Endothelial cell of hepatic sinusoid (primary cell): ENCODE data around the gene GYPA.
"Not testable (repeated sequence)": the region's sequence is repeated elsewhere in the genome, so short reads cannot be mapped to it uniquely, and the experiment has no call there.

ENCODE experiments used
- in situ Hi-C: cut with HindIII; loops from 2 replicates; pipeline ENCODE4 v1.10.0; 2017; ENCODE audit warnings: low sequenced_read_pairs

Gene GYPA

DNA sequence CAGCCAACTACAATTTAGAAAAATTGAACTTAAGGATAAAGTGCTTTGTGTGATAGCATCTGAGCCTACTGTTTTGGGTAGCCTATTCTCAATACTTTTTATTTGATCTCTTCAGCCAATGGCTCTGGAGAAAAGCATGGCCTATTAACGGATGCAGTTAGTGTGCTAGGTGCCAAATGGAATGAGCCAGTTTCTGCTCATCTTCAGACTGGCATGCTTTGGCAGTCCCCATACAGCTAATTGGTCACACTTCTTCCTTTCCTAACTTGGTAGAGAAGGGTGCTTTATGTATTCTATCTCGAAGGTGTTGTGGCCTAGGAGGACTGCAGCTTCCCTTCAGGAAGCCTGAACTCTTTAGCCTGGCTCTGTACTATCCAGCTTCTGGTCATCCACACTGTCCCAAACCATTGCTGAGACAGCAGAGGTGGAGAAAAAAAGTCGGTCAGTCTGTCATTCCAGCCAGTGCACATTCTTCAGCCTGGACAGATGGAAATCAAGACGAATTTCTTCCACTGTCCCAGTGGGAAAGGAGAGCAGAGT is 11.1 kb downstream of the GYPA start:
- in situ Hi-C loops: not testable (repeated sequence)

DNA sequence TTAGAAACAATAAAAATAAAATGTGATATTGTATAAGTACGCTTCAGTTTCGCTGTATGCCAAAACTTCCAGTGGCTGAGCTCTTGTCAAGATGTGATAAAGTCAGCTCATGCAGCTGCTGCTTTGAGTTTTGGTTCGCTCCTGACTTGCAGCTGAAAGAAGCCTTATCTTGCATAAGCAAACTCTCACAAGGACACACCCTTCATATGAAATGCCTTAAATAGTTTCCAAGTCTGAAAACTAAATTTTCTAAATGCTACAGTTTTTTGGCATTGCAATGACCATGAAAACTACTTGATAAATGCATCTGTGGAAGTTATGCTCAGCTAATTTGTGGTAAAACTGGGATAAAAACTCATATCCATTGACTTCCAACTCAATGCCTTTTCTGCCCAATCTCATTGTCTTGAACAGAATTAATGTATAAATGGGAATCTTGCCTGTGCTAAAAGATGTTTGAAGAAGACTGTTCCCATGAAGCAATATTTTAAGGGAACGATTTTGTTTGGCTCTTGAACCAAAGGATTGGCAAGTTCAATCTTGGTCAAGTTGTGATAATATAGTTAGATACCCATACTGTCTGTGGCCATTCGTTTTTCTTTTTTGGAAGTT is 11.7 kb downstream of the GYPA start:
- in situ Hi-C loops: not testable (repeated sequence)

DNA sequence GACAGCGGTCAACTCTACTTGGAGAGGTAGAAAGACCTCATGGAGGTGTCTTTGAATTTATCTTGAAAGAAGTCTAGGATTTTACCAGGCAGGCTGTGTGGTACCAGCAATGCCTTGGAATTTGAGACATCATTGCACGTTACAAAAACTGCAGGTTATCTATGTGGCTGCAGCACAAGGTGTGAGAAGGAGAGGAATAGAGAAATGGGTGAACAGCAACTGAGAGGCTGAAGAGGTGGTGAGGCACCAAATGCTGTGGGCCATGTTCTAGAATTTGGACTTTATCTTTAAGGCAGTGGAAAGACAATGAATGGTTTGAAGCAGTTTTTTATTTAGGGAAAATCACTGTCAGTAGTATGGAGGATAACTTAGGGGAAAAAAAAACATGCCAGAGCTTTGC is 15.4 kb downstream of the GYPA start:
- in situ Hi-C loops: not testable (repeated sequence)

DNA sequence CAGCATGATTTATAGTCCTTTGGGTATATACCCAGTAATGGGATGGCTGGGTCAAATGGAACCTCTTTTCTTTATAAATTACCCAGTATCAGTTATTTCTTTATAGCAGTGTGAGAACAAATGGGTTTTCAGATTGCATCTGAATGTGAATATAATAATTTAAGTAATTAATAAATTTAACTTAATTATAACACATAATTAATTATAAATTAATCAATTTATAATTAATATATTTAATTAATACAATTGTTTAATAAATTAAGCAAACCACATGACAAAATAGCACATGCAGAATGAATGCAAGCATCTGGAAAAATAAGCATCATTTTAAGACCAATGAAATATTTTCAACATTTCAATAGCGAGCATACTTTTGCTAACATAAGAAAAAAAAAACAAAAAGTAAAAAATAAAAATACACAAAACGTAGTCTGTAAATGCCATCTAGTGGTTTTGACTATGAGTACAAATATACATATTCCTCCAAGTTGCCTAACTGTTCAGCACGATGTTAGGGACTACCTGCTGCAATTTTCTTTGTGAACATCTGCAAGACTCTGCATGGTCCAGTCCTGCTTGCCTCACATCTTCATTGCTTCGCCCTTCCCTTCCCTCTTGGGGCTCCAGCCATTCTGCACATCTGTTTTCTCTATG is 16.4 kb downstream of the GYPA start:
- in situ Hi-C loops: not testable (repeated sequence)

DNA sequence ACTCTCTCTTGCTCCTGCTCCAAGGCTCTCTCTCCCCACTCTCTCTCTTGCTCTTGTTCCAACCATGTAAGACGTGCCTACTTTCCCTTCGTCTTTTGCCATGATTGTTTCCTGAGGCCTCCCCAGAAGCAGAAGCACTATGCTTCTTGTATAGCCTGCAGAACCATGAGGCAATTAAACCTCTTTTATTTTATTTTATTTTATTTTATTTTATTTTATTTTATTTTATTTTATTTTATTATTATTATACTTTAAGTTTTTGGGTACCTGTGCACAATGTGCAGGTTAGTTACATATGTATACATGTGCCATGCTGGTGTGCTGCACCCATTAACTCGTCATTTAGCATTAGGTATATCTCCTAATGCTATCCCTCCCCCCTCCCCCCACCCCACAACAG is 17.2 kb downstream of the GYPA start:
- in situ Hi-C loops: not testable (repeated sequence)

DNA sequence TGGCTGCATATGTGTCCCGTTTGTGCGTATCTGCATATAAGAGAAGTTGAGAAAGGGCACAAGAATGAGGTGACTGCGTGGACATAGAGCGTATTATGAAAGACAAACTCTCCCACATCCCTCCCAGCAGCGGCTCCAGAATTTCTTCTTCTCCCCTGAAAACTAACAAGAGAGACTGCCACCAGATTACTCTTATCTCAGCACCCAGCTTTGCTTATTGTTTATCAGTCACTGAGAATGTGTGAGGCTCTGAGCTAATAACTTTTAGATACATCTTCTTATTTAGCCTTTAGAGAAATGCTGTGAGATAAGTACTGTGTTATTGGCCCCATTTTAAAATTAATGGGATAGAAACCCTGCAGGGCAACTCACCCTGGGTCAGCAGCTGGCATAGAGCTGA is 20.8 kb downstream of the GYPA start:
- in situ Hi-C loops: not testable (repeated sequence)

DNA sequence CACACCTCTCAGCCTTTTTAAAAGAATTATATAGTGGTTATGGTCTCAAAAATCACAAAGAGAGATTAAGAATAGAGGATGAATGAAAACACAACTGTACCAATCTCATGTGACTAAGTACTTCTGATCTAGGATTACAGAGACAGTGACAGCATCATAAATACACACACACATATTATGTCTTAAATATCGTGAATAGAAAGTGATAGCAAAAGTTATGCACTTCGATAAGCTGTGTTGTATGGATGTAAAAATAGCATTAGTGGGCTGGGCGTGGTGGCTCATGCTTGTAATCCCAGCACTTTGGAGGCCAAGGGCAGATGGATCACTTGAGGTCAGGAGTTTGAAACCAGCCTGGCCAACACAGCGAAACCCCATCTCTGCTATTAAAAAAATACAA is 25.0 kb downstream of the GYPA start:
- in situ Hi-C loops: no loop called here

DNA sequence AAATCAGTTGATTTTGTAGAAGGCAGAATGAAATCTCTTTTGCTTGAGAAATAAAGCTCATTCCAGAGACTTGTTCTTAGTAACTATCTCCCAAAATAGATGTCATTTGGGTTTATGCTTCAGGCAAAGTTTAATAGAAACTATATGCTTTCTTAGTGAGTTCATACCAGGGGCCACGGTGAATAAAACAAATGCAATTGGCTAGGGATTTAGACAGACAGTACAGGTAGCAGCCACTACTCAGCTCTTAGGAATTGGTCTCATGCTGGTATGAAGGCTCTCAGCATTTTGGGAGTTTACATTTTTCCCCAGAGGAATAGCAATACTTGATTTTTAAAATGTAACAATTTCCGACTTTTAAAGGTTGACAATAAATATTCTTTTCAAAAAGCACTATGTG is 27.0 kb downstream of the GYPA start:
- in situ Hi-C loops: no loop called here

DNA sequence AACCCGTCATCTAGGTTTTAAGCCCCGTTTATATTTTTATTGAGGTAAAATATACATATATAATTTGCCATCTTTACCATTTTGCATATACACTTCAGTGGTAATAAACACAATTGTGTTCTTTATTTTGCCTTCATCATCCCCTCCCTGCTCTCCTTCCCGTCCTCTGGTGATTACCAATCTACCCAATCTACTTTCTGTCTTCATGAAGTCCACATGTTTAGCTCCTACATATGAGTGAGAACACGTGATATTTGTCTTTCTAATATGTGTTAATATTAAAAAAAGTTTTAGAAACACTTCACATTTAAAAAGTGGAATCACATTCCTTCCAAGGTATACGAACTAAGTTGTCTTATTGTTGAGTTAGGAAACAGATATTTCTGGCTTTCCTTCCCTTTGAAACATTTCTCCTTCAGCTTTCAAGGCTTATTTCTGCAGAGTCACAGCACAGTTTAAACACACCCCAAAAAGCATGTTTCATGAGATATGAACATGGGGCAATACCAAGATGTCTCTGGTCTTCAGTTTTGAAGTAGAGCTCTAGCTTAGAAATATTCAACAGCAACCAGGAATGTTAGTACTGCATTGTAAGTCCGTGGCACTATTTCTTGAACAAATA is 35.9 kb downstream of the GYPA start:
- in situ Hi-C loops: no loop called here

DNA sequence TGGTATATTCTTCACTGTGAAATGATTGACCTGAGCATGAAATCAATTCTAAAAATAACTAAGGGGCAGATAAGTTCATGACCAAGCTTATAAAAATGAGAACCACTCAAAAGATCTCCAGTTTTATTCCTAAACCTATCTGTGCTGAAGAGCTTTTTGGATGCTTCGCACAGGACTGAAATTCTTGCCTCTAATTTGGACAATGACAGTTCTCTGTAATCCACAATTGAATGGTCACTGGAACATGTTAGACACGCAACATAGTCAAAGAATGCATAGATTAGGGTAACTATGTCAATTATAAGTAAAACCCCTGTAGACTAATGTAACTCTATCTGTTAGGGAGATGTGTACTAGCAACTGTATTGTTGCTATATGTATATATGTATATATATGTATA is 42.7 kb downstream of the GYPA start:
- in situ Hi-C loops: not testable (repeated sequence)

DNA sequence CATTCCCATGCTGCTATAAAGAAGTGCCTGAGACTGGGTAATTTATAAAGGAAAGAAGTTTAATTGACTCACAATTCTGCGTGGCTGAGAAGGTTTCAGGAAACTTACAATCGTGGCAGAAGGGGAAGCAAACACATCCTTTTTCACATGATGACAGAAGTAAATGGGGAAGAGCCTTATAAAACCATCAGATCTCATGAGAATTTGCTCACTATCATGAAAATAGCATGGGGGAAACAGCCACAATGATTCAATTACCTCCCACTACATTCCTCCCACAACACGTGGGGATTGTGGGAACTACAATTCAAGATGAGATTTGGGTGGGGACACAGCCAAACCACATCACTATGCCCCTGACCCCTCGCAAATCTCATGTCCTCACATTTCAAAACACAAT is 46.5 kb downstream of the GYPA start:
- in situ Hi-C loops: not testable (repeated sequence)

DNA sequence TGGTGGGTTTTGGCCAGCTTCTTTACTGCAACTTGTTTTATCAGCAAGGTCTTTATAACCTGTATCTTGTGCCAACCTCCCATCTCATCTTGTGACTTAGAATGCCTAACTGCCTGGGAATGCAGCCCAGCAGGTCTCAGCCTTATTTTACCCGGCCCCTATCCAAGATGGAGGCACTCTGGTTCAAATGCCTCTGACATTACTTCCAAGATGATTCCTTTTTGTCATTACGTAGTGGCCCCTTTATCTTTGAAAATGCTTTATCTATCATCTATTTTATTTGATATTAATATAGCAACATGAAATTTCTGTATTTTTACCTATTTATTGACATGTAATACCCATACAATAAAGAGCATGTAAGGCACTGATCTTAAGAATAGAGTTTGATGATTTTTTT is 49.3 kb downstream of the GYPA start:
- in situ Hi-C loops: not testable (repeated sequence)

DNA sequence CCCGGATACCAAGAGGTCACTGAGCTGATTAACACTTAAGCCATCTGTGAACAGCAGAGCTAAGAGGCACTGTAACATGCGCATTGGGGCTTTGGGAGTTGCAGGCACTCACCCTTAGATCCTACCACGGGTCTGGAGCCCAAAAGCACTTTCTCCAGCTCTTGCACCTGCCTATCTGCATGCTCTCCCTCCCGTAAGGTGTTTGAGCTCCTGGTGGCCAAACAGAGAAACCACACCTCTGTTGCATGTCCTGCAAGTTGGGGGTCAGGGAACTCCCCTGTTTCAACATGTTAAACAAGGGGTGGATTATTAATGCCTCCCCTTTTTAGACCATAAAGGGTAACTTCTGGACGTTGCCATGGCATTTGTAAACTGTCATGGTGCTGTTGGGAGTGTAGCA is 49.8 kb downstream of the GYPA start:
- in situ Hi-C loops: no loop called here

DNA sequence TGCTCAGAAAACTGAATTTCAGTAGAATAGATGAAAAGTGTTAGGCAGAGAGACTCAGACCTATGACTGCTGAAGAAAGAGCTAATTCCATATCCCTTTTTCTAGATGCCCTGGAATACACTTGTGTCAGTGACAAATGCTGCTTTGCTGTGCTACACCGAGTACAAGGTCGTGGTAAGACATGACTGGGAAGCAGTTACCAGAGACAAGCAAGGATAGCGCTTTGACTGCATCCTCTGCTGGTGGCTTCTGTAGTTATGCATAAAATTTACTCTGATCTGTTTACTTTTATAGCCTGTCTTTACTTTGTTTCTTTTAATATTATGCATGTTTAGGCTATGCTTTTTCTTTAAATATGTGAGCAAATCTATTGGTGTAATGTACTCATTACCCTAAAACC is 58.5 kb downstream of the GYPA start:
- in situ Hi-C loops: not testable (repeated sequence)

DNA sequence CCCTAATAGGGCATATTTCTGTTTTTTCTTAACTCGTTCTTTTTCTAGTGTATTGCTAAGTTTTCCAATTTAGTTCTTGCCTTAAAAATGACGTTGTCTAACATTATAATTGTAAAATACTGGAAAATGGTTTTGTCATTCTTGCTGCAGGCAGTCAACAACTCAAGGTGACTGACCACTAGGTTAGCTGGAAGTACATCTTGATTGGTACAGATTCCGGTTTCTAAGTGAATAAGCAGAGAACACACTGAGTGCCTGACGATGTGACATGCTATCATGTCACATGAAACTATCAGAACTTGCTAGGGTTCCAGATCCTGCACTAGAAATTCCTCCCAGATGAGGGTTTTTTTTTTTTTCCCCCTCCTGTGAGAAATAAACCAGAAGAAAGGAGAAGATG is 60.4 kb downstream of the GYPA start:
- in situ Hi-C loops: not testable (repeated sequence)

DNA sequence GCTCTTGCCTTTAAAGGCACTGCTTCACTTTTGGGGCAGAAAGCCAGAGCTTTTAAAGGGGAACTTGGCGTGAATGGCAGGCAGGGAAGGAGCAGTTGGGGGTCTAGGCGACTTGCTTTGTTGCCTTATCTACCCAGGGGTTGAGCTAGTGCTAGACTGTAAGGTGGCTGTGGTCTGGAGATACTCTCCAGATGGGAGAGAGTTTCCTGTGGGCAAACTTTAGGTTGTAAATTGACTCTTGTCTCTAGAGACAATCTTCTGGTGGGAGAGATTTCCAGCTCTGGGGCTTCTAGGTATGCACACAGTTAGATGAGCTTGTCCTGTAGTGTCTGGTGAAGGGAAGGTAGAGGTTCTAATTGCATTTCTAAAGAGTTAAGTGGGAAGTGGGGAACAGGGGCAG is 61.8 kb downstream of the GYPA start:
- in situ Hi-C loops: not testable (repeated sequence)

DNA sequence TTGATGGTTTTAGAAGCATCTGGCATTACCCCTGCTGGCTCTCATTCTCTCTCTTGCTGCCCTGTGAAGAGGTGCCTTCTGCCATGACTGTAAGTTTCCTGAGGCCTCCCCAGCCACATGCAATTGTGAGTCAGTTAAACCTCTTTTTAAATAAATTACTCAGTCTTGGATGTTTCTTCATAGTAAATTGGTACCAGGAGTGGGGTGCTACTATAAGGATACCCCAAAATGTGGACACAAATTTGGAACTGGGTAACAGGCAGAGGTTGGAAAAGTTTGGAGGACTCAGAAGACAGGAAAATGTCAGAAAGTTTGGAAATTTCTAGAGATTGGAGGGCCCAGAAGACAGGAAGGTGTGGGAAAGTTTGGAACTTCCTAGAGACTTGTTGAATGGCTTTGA is 79.0 kb downstream of the GYPA start:
- in situ Hi-C loops: not testable (repeated sequence)

DNA sequence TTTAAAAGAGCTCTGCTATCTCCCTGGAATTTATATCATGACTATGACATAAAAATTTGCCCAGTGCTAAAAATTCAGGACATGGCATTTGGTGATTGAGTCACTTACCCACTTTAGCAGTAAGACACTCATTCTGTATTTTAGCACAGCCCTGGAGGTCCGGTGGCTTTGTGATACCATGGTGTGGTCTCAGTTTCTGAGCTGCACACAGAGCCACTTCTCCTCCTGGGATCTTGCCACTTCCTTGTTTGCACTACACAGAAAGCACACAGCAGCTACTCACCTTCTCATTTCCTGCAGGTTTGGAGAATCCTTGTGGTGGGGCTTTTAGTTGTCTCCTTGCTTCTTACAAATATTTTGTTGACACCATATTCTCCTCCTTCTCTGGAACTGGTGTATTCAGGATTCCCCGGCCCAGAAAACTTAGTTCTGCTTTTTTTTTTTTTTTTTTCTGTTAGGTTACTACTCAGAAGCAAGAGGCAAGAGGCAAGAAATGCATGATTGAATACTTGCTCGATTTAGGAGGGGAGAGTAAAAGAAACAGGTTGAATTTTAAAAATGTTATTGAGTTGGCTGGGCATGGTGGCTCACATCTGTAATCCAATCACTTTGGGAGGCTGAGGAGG is 80.2 kb downstream of the GYPA start:
- in situ Hi-C loops: not testable (repeated sequence)
